Ishikawa (cell line): Measurements from ENCODE around the gene NSMF.

Experiments
- CREB1 ChIP-seq: IDR thresholded peaks from 2 replicates; pipeline ENCODE4 v1.6.1; 2012; ENCODE audit warnings: low read depth
- EGR1 ChIP-seq: IDR thresholded peaks from 2 replicates; pipeline ENCODE4 v1.6.1; 2012
- EP300 ChIP-seq: IDR thresholded peaks from 2 replicates; pipeline ENCODE4 v1.6.1; 2012; ENCODE audit warnings: borderline replicate concordance
- MAX ChIP-seq: IDR thresholded peaks from 2 replicates; pipeline ENCODE4 v1.6.1; 2012
- TAF1 ChIP-seq: IDR thresholded peaks from 2 replicates; pipeline ENCODE4 v1.6.1; 2012; ENCODE audit warnings: low read depth, mild to moderate bottlenecking
- YY1 ChIP-seq: IDR thresholded peaks from 2 replicates; pipeline ENCODE4 v1.6.1; 2012; ENCODE audit warnings: low read depth
- ZBTB7A ChIP-seq: IDR thresholded peaks from 2 replicates; pipeline ENCODE4 v1.6.1; 2012; ENCODE audit warnings: low read depth

DNA sequence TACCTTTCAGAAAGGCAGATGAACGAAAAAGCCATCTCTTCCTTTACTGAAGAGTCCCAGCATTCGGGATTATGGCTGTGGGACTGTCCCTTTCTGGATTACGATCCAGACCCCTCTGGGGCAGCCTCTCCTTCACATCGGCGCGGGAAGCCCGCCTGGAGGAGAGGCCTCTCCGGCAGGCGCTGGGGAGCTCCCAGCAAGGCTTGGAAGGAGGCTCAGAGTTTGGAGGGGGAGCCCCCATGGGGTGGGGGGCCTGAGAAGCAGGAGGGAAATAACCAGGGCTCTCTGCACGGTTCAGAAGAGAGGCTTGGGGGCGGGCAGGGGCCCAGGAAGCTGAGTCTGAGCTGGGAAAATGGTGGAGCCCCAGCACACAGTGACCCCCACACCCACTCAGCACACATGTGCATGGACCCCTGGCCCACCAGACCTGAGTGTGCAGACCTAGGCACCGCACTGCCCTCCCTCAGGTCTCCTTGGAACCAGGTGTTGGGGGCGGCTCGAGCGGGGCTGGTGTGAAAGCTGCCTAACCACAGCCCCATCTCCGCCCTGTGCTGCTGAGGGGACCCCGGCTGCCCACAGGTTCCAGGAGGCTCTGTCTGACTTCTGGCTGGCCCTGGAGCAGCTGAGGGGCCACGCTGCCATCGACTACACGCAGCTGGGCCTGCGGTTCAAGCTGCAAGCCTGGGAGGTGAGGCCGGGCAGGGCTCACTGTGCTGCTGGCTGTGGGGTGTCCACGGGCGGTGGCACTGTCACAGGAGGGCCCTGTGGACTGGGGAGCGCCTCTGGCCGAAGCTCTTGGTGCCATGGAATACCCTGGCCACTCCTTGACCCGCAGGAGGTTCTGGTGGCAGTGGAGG lies 31.5 kb downstream of the NSMF start:
- no peak for TF ChIP-seq MAX
- TF ChIP-seq YY1: no peak
- no peak for TF ChIP-seq EP300
- TF ChIP-seq EGR1: no peak
- TF ChIP-seq TAF1: no peak
- no peak for TF ChIP-seq ZBTB7A
- TF ChIP-seq CREB1: no peak
